Keratinocyte (primary cell): ENCODE data around the gene OMD. TPM values are rescaled to one million over a fixed set of nuclear protein-coding genes. Genes with fewer than 3 reads are reported as not detected.

Source experiments
- DNase-seq: peaks from one replicate; pipeline ENCODE4 v3.0.0-alpha.2; 2011; ENCODE audit warnings: low read depth, missing footprints, low spot score
- FAIRE-seq: peaks from 2 replicates; lab custom pipeline; 2011; peaks lifted over from hg19 to GRCh38; lab: Jason Lieb, UNC
- H2AFZ ChIP-seq: 2 replicates; pipeline ENCODE4 v1.6.0; 2012; ENCODE audit warnings: low read length, control low read depth, inconsistent platforms; ENCODE audit not compliant: control insufficient read depth
- H3K27ac ChIP-seq: 2 replicates; pipeline ENCODE4 v1.5.1; 2011; ENCODE audit warnings: low read length; ENCODE audit not compliant: control insufficient read depth, insufficient read depth
- H3K27me3 ChIP-seq: 3 replicates; pipeline ENCODE4 v1.6.0; 2011; ENCODE audit warnings: low read length; ENCODE audit not compliant: control insufficient read depth, insufficient read depth; ENCODE audit errors: extremely low read depth
- H3K36me3 ChIP-seq, 2 experiments: 2 replicates in 1 of 2; 3 replicates in 1 of 2; pipeline ENCODE4 v1.5.1; 2011; ENCODE audit warnings: low read length in 2 of 2, mild to moderate bottlenecking in 1 of 2; ENCODE audit not compliant: control insufficient read depth in 2 of 2, insufficient read depth in 2 of 2; ENCODE audit errors: extremely low read depth in 1 of 2
- H3K4me1 ChIP-seq: 3 replicates; pipeline ENCODE4 v1.5.1; 2011; ENCODE audit warnings: low read length; ENCODE audit not compliant: control insufficient read depth, insufficient read depth; ENCODE audit errors: extremely low read depth
- H3K4me2 ChIP-seq: 3 replicates; pipeline ENCODE4 v1.6.0; 2011; ENCODE audit warnings: low read depth, low read length; ENCODE audit not compliant: control insufficient read depth, insufficient read depth; ENCODE audit errors: extremely low read depth
- H3K4me3 ChIP-seq, 3 experiments: fragments of 200-600 bp in 1 of 3; sonication (generic) in 1 of 3; 2 replicates in 2 of 3; 3 replicates in 1 of 3; pipeline ENCODE4 v1.5.1; 2011 to 2016; ENCODE audit warnings: low read length in 3 of 3, mild to moderate bottlenecking in 3 of 3, control low read depth in 2 of 3, inconsistent platforms in 1 of 3, low read depth in 1 of 3, mixed read lengths in 1 of 3, mixed run types in 1 of 3, moderate library complexity in 1 of 3; ENCODE audit not compliant: control insufficient read depth in 2 of 3, insufficient read depth in 2 of 3; ENCODE audit errors: extremely low read depth in 1 of 3
- H3K79me2 ChIP-seq: 2 replicates; pipeline ENCODE4 v1.6.0; 2012; ENCODE audit warnings: low read length; ENCODE audit not compliant: control insufficient read depth, insufficient read depth
- H3K9ac ChIP-seq: 3 replicates; pipeline ENCODE4 v1.6.0; 2011; ENCODE audit warnings: low read length; ENCODE audit not compliant: control insufficient read depth, insufficient read depth; ENCODE audit errors: extremely low read depth
- H3K9me1 ChIP-seq: 3 replicates; pipeline ENCODE4 v1.6.0; 2011; ENCODE audit warnings: low read length; ENCODE audit not compliant: control insufficient read depth, insufficient read depth; ENCODE audit errors: extremely low read depth
- H3K9me3 ChIP-seq: 2 replicates; pipeline ENCODE4 v1.5.1; 2012; ENCODE audit warnings: low read depth, low read length; ENCODE audit not compliant: control insufficient read depth
- H4K20me1 ChIP-seq: 3 replicates; pipeline ENCODE4 v1.6.0; 2011; ENCODE audit warnings: low read length; ENCODE audit not compliant: control insufficient read depth, insufficient read depth; ENCODE audit errors: extremely low read depth
- EZH2 ChIP-seq: IDR thresholded peaks from one replicate; pipeline ENCODE4 v1.6.1; 2012; ENCODE audit warnings: inconsistent platforms, mild to moderate bottlenecking, low read length, moderate library complexity
- dilution Hi-C: fragments of 300-500 bp; cut with MboI; formaldehyde crosslinking; loops from one replicate; pipeline ENCODE4 v1.7.0; 2020; ENCODE audit warnings: low sequenced_read_pairs; ENCODE audit not compliant: extremely low pct_ligation_motif_present
- polyA plus RNA-seq, 5 experiments: library from polyadenylated mRNA; depleted of rRNA in 3 of 5; stranded (reverse) in 3 of 5; stranded (forward) in 1 of 5; unstranded in 1 of 5; fragments of >200 nt; gene quantifications; 1 replicate in 1 of 5; 2 replicates in 3 of 5; 3 replicates in 1 of 5; pipeline versions ENCODE4 v1.2.1 to v1.2.3, GENCODE V29; 2011 to 2012; ENCODE audit warnings: missing spikeins in 2 of 5, low read depth in 1 of 5, low replicate concordance in 1 of 5
- TF ChIP-seq, protein P1 (sequence below), 3 experiments: IDR thresholded peaks in 1 of 3; conservative IDR thresholded peaks in 1 of 3; optimal IDR thresholded peaks in 1 of 3; 2 replicates in 2 of 3; 3 replicates in 1 of 3; pipeline versions ENCODE3 to v1.5.1; 2011; ENCODE audit warnings: low read length in 3 of 3, mild to moderate bottlenecking in 3 of 3, moderate library complexity in 2 of 3, control low read depth in 1 of 3, inconsistent platforms in 1 of 3; ENCODE audit not compliant: insufficient read depth in 2 of 3; ENCODE audit errors: extremely low read depth in 1 of 3

Gene OMD
- polyA plus RNA-seq, 1 donor (not counting 4 experiments of a cell fraction or from before 2014, with no cell fraction given) = not detected

DNA sequence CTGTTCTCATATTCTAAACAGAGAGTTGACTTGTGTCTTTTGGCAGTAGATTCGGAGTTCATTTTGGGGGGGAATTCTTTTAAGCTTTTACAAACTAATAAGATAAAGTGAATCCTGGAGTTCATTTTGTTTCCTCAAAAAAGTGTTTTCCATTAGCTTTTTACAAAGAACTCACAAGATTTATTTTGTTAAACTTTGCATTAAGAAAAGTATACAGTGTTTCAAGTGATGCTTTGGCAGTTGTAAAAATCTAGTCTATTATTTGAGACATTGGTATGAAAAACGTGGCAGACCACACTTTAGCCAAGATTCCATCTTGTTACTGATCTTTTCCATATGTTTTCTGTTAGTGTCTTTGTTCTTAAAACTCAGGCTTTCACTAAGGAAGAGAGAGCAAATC lies 1.2 kb upstream of the OMD start:
- no peak for DNase-seq
- H3K27ac ChIP-seq = no peak overlapping the region
- H4K20me1 ChIP-seq = no peaks in the 10 kb centered on the region
- no peaks in the 10 kb centered on the region for H3K9me1 ChIP-seq
- no peaks in the 10 kb centered on the region for H3K27me3 ChIP-seq
- H3K9ac ChIP-seq = no peak overlapping the region
- no peak overlapping the region for H2AFZ ChIP-seq
- no peak overlapping the region for H3K4me3 ChIP-seq
- H3K9me3 ChIP-seq = no peaks in the 10 kb centered on the region
- FAIRE-seq = no peak
- no peaks in the 10 kb centered on the region for H3K36me3 ChIP-seq
- dilution Hi-C loops = no loop called here
- no peaks in the 10 kb centered on the region for H3K79me2 ChIP-seq
- H3K4me1 ChIP-seq = no peaks in the 10 kb centered on the region
- no peak overlapping the region for H3K4me2 ChIP-seq
- TF ChIP-seq EZH2 = no peak
- TF ChIP-seq, protein P1, sequence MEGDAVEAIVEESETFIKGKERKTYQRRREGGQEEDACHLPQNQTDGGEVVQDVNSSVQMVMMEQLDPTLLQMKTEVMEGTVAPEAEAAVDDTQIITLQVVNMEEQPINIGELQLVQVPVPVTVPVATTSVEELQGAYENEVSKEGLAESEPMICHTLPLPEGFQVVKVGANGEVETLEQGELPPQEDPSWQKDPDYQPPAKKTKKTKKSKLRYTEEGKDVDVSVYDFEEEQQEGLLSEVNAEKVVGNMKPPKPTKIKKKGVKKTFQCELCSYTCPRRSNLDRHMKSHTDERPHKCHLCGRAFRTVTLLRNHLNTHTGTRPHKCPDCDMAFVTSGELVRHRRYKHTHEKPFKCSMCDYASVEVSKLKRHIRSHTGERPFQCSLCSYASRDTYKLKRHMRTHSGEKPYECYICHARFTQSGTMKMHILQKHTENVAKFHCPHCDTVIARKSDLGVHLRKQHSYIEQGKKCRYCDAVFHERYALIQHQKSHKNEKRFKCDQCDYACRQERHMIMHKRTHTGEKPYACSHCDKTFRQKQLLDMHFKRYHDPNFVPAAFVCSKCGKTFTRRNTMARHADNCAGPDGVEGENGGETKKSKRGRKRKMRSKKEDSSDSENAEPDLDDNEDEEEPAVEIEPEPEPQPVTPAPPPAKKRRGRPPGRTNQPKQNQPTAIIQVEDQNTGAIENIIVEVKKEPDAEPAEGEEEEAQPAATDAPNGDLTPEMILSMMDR (optimal IDR thresholded peaks at IDR 0.05 in 1 of 3, IDR thresholded peaks at IDR 0.05 in 1 of 3, conservative IDR thresholded peaks at IDR 0.05 in 1 of 3; ENCODE audit: extremely low read depth in 1 of 3, insufficient read depth in 2 of 3, low read length in 3 of 3) = no peak

DNA sequence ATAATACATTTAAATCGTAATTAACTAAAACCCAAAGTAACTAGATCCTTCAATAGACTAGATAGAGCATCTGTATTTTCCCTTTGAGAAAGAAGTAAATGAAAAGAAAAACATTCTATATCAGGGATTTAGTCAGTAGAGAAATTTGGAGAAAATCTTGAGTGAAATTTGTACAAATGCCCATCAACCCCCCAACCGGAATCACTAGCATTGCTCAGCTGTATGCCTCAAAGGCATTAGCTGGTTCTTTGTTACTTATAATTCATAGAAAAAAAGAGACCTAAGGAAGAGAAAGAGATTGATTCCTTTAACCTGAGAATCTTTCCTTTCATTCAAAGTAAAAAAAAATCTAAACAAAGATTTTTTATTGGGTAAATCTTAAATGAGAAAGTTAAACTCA lies 659 bp downstream of the OMD start:
- H3K9me3 ChIP-seq = no peaks in the 10 kb centered on the region
- H3K27me3 ChIP-seq = no peaks in the 10 kb centered on the region
- H3K9me1 ChIP-seq = no peaks in the 10 kb centered on the region
- FAIRE-seq = no peak
- TF ChIP-seq EZH2 = no peak
- TF ChIP-seq, protein P1 (optimal IDR thresholded peaks at IDR 0.05 in 1 of 3, IDR thresholded peaks at IDR 0.05 in 1 of 3, conservative IDR thresholded peaks at IDR 0.05 in 1 of 3; ENCODE audit: extremely low read depth in 1 of 3, insufficient read depth in 2 of 3, low read length in 3 of 3) = no peak
- no peaks in the 10 kb centered on the region for H3K4me1 ChIP-seq
- no peak overlapping the region for H3K9ac ChIP-seq
- no peaks in the 10 kb centered on the region for H3K79me2 ChIP-seq
- H4K20me1 ChIP-seq = no peaks in the 10 kb centered on the region
- no peak overlapping the region for H3K27ac ChIP-seq
- dilution Hi-C loops = no loop called here
- no peak overlapping the region for H3K4me2 ChIP-seq
- H3K36me3 ChIP-seq = no peaks in the 10 kb centered on the region
- DNase-seq = no peak
- H2AFZ ChIP-seq = no peak overlapping the region
- H3K4me3 ChIP-seq = no peak overlapping the region
